Activated T-helper 17 cell treated with anti-CD3 and anti-CD28 coated beads, Interleukin-2, amount 50 U/mL, for 72 hours (primary cell): ENCODE data around the gene KLHL26. TPM values are rescaled to one million over a fixed set of nuclear protein-coding genes. Genes with fewer than 3 reads are reported as not detected.
A peak's percentile ranks its signal among the peaks of the same experiment; 100 is the strongest.

Source experiments
- ATAC-seq: fragments of 150-1000 bp; cut with Tn5 transposase; replicated peaks from 2 replicates; pipeline ENCODE4 v1.10.0; 2021; ENCODE audit warnings: mild to moderate bottlenecking, moderate library complexity
- H3K27ac Mint-ChIP-seq: one replicate; pipeline ENCODE4 v1.8.0; 2022; ENCODE audit warnings: mixed read lengths
- H3K27me3 Mint-ChIP-seq: one replicate; pipeline ENCODE4 v1.8.0; 2022; ENCODE audit warnings: mixed read lengths
- H3K36me3 Mint-ChIP-seq: one replicate; pipeline ENCODE4 v1.8.0; 2022; ENCODE audit warnings: low read depth, mild to moderate bottlenecking, mixed read lengths
- H3K4me1 Mint-ChIP-seq: one replicate; pipeline ENCODE4 v1.8.0; 2022; ENCODE audit warnings: mixed read lengths
- H3K4me3 Mint-ChIP-seq: one replicate; pipeline ENCODE4 v1.8.0; 2022; ENCODE audit warnings: mild to moderate bottlenecking, mixed read lengths
- H3K9me3 Mint-ChIP-seq: one replicate; pipeline ENCODE4 v1.8.0; 2022; ENCODE audit warnings: mixed read lengths
- total RNA-seq, 2 donors: library from RNA; stranded (reverse); gene quantifications; one replicate each; pipeline ENCODE4 v1.2.3, GENCODE V29; 2022

The KLHL26 gene
- total RNA-seq, 2 donors from 2014 or later: 10.6 to 11.4 TPM

DNA sequence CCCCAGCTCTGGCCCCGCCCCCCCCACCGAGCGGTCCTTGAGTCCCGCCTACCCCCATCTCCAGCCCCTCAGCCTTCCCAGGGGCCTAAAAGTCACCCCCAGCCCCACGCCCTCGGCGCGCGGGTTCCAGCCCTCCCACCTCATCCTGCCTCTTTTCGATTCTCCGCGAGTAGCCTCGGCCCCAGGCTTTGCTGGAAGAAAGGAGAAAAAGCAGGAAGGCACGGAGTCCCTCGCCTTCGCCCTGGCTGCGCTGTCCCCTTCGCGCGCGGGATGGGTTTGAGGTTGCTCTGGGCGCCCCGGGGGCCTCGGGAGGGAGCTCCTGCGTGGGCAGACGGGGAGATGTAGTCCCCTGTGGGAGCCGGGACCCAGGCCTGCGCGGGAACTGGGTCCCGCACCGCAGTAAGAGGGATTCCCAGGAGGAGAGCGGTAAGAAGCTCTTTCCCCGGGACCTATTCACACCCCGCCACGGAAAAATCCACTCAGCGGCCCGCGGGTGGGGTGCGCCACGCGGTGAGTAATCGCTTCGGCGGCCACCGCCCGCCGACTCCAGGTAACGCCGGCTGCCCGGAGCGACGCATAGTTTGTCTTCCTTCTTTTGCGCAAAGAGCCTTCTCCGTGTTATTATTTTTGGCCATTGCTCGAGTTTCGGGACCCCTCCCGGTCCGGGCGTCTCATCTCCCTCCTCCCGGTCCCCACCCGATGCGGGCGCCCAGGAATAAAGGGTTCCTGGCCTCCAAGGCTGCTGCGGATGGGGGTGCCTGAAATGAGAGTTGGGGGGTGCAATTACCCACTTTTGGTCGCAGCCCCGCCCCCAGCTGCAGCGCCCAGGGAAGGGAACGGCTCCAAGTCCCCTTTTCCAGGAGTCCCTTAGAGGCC is 29.4 kb upstream of the KLHL26 start:
- no peak overlapping the region for H3K27ac Mint-ChIP-seq
- peak overlapping the region; percentile 5 for H3K4me3 Mint-ChIP-seq
- H3K9me3 Mint-ChIP-seq: no peaks in the 10 kb centered on the region
- H3K27me3 Mint-ChIP-seq: peaks cover 47% of the 10 kb centered on the region
- H3K36me3 Mint-ChIP-seq: no peaks in the 10 kb centered on the region
- H3K4me1 Mint-ChIP-seq: peaks cover 15% of the 10 kb centered on the region
- ATAC-seq: no peak

DNA sequence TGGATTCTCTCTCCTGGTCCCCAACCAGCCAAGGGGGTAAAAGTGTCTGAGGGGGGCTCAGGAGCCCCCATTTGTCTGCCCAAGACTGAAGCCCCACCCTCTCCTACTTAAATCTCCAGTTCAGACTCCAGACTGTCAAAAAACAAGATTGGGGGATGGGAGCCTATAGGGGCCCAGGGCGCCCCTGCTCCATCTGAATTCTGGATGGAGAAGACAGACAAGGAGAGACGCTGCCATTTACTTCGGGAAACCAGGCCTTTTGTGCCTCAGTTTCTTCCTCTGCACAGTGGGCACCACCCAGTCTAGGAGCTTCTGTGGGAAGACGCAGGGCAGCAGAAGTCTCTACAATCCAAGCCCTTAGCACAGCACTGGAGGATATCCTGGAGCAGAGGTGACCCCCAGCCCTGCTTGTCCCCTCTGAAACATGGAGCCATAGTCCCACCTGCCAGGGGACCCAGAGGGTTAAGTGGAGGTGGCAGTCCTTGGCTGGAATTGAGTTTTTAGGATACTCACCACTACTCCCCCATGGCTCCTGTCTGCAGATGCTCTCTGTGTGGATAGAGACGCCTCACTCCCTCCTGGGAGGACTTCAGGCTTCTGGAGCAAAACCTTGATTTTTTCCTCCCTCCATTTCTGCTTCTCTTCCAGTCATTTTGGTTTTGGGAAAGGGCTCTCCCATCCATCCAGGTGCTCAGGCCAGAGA is 28.6 kb upstream of the KLHL26 start:
- no peak overlapping the region for H3K4me3 Mint-ChIP-seq
- H3K27ac Mint-ChIP-seq: no peak overlapping the region
- peaks cover 45% of the 10 kb centered on the region for H3K27me3 Mint-ChIP-seq
- H3K4me1 Mint-ChIP-seq: peaks cover 10% of the 10 kb centered on the region
- no peaks in the 10 kb centered on the region for H3K9me3 Mint-ChIP-seq
- H3K36me3 Mint-ChIP-seq: no peaks in the 10 kb centered on the region
- ATAC-seq: no peak

DNA sequence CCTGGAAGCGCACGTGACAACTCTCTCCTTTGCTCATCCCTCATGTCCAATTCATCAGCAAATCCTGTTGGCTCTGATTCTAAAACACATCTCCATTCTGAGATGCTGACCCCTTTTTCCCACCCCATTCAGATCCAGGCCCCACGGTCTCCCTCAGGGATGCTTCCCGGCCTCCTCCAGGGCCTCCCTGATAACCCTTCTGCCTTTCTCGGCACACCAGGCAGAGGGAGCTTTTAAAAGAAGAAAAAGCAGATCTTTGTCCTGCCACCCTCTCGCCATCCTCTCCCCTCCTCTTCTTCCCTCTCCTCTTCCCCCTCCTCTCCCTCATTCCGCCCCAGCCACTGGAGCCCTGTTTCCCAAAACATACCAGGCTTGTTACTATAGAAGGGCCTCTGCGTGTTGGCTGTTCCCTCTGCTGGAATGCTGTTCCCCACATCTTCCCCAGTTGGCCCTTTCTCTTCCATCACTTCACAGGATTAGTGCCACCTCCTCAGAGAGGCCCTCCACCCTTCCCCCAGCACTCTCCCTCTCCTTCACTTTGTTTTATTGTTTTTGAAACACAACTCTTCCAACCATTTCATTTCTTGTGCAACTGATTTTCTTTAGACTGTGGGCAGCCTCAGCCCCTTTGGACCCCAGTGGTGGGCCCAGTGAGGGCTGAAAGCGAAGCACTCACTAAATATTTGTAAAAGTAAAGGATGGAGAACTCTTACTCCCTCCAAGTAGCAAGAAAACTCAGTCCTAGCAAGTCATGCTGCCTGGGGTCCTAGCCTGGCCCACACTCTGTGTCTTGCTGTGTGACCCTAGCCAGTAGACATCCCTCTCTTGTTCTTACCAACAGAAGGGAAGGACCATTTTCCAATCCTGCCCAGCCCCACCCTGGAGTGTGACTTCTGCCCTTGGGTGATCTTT is 27.8 kb upstream of the KLHL26 start:
- Mint-ChIP-seq H3K36me3 (no peaks in the 10 kb centered on the region), H3K9me3 (no peaks in the 10 kb centered on the region), H3K4me1 (peaks cover 9% of the 10 kb centered on the region), H3K27ac (no peak overlapping the region), H3K27me3 (peaks cover 49% of the 10 kb centered on the region), H3K4me3 (no peak overlapping the region)
- ATAC-seq: no peak

- peaks cover 9% of the 10 kb centered on the region for H3K4me1 Mint-ChIP-seq
- H3K27me3 Mint-ChIP-seq: peaks cover 55% of the 10 kb centered on the region
- ATAC-seq: no peak
These were observed 27.1 kb upstream of the KLHL26 start for GRCh38 chr19:18609717-18610051.

DNA sequence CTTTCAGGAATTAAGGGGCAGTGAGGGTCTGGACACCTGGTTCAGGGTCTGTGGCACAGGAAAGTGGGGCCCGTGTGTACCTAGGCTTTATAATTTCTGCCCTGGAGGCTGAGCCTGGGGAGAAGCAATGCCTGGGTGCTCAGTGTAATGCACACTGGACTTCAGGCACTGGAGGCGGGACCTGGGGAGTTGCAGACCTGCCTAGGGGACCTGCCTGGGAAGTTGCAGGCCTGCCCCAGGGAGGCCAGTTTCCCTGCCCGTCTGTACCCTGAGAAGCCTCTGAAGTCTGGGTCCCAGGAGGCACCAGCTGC is 26.6 kb upstream of the KLHL26 start:
- ATAC-seq: no peak
- H3K27me3 Mint-ChIP-seq: peaks cover 53% of the 10 kb centered on the region
- H3K36me3 Mint-ChIP-seq: no peaks in the 10 kb centered on the region
- no peaks in the 10 kb centered on the region for H3K9me3 Mint-ChIP-seq
- H3K4me3 Mint-ChIP-seq: no peak overlapping the region
- H3K4me1 Mint-ChIP-seq: peaks cover 8% of the 10 kb centered on the region
- H3K27ac Mint-ChIP-seq: no peak overlapping the region

More at GRCh38 chr19:18609717-18610051, 27.1 kb upstream of the KLHL26 start:
- Mint-ChIP-seq H3K36me3 (no peaks in the 10 kb centered on the region), H3K9me3 (no peaks in the 10 kb centered on the region), H3K27ac (no peak overlapping the region), H3K4me3 (no peak overlapping the region)

DNA sequence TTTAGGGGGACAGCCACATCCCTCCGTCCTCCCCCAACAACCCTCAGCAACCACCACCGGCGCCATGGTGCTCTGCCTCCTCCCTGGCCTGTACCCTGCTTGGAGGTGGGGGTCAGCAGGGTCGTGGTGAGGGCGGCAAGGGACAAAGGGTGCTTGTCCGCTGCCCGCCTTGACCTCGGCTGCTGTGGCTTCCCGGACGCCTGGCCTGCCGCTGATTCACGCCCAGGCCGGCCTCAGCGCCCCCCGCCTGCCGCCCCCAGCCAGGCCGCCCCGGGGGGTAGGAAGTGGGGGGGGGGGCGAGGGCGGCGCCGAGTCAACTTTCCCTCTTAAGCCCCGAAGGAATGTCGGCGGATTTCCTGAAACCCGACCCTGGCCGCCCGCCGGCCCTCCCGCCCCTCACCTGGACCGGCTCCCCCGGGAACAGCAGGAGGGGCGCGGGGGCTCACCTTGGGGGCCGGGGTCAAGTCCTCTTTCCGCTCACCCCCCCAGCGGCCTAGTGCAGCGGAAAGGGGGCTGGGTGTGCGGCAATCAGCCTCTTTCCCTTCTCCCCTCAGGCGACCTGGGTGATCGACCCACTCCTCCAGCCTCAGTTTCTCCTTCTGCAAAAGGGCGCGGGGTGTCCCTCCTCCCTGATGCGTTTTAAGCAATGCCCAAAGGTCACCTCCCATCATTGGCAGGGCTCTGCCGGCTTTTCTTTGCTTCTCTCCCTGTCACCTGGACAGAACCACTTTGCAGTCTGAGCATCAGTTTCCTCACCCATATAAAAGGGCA is 26.1 kb upstream of the KLHL26 start:
- Mint-ChIP-seq H3K9me3 (no peaks in the 10 kb centered on the region), H3K27me3 (peaks cover 51% of the 10 kb centered on the region), H3K4me1 (peaks cover 5% of the 10 kb centered on the region), H3K27ac (no peak overlapping the region), H3K36me3 (no peaks in the 10 kb centered on the region), H3K4me3 (peak overlapping the region; percentile 31)
- ATAC-seq: no peak

DNA sequence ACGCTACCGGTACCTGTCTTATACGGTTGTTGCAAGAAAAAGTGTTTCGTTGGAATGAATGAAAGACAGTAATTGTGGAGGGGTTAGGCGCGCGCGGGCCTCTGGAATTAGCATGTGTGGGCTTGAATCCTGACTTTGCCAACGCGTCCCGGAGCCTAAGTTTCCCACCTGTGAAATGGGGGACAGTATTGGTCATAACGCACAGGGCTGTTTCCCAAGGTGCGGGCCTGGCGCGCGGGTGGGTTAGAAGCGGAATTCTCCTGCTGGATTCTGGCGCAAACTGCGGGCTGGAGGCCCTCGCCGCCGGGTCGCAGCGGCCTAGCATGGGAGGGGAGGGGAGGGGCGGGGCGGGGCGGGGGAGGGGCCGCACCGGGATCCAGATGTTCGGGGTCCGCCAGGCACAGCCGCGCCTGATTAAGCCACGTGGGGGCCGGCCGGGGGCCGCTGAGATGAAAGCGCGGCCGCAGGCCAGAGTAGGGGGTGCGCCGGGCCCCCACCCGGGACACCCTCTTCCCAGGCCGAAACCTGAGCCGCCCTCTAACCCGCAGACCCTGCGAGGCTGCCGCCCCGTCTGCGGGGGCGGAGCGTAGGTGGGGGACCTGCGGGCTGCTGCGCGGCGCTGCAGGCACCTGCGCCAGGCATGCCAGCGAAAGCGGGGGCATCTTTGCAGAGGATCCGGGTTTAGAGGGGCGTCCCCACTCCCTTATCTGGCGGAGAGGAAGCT is 25.3 kb upstream of the KLHL26 start:
- peak overlapping the region; percentile 61 for H3K4me3 Mint-ChIP-seq
- ATAC-seq: no peak
- peaks cover 51% of the 10 kb centered on the region for H3K27me3 Mint-ChIP-seq
- no peaks in the 10 kb centered on the region for H3K9me3 Mint-ChIP-seq
- H3K4me1 Mint-ChIP-seq: peaks cover 5% of the 10 kb centered on the region
- no peak overlapping the region for H3K27ac Mint-ChIP-seq
- H3K36me3 Mint-ChIP-seq: no peaks in the 10 kb centered on the region

GRCh38 chr19:18612051-18612771 is 24.6 kb upstream of the KLHL26 start:
- Mint-ChIP-seq H3K36me3 (no peaks in the 10 kb centered on the region), H3K27me3 (peaks cover 51% of the 10 kb centered on the region), H3K9me3 (no peaks in the 10 kb centered on the region), H3K27ac (no peak overlapping the region), H3K4me1 (peaks cover 5% of the 10 kb centered on the region), H3K4me3 (peak overlapping the region; percentile 61)
- ATAC-seq: peak; percentile 2

DNA sequence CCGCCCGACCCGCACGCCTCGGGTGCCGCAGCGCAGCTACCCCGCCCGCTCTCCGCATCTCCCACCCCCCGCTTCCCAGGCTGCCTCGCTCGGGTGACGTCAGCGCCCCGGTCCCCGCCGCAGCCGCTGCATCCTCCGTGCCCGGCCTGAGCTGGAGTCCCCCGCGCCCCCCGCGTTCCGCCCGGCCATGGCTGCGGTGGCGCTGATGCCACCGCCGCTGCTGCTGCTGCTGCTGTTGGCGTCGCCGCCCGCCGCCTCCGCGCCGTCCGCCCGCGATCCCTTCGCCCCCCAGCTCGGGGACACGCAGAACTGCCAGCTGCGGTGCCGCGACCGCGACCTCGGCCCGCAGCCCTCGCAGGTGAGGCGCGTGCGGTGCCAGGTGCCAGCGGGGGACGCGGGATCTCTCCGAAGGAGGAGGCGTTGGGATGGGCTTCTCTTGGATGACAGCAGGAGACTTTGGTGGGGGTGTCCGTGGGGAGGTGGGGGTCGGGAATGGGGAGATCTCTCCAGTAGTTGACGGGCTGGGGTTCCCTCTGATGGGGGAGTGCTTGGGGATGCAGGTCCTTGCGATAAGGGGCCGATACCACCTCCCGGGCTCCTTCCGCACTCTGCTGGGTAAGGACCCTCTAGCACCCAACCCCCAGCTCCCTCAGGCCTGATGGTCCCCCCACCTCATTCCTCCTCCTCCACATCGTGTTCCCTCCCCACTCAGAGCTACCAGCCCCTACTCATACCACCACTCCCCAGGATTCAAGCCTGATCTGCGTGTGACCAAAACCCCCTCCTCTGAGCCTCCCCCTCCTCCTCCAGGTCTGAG is 23.8 kb upstream of the KLHL26 start, which contains the start of gene TMEM59L:
Gene TMEM59L, plus strand, starts transcription at position 99 of the 817 bp plus-strand sequence. Its CDS starts 89 bp downstream, at position 188.
- no peak within 1 kb of the TSS for H3K27ac Mint-ChIP-seq
- H3K36me3 Mint-ChIP-seq: no peaks in the 10 kb centered on the region
- ATAC-seq: peak; percentile 60
- no peaks in the 10 kb centered on the region for H3K9me3 Mint-ChIP-seq
- peaks cover 5% of the 10 kb centered on the region for H3K4me1 Mint-ChIP-seq
- peak within 1 kb of the TSS; percentile 61 for H3K4me3 Mint-ChIP-seq
- H3K27me3 Mint-ChIP-seq: peaks cover 51% of the 10 kb centered on the region

GRCh38 chr19:18613589-18614234 is 23.1 kb upstream of the KLHL26 start:
- no peak overlapping the region for H3K27ac Mint-ChIP-seq
- H3K27me3 Mint-ChIP-seq: peaks cover 47% of the 10 kb centered on the region
- no peaks in the 10 kb centered on the region for H3K36me3 Mint-ChIP-seq
- peak overlapping the region; percentile 45 for H3K4me3 Mint-ChIP-seq
- H3K4me1 Mint-ChIP-seq: peaks cover 5% of the 10 kb centered on the region
- no peaks in the 10 kb centered on the region for H3K9me3 Mint-ChIP-seq
- no peak for ATAC-seq

- Mint-ChIP-seq H3K27ac (no peak overlapping the region), H3K4me1 (peaks cover 3% of the 10 kb centered on the region), H3K9me3 (no peaks in the 10 kb centered on the region), H3K4me3 (no peak overlapping the region), H3K36me3 (no peaks in the 10 kb centered on the region), H3K27me3 (peaks cover 36% of the 10 kb centered on the region)
- no peak for ATAC-seq
These were observed 20.8 kb upstream of the KLHL26 start for GRCh38 chr19:18616023-18616422.

DNA sequence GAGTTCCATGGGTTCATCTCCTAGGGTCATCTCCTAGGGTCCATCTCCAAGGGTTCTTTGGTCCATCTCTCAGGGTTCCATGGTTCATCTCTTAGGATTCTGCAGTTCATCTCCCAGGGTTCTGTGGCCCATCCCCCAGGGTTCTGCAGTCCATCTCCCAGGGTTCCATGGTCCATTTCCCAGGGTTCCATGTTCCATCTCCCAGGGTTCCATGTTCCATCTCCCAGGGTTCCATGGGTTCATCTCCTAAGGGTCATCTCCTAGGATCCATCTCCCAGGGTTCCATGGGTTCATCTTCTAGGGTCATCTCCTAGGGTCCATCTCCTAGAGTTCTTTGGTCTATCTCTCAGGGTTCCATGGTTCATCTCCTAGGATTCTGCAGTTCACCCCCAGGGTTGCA is 19.3 kb upstream of the KLHL26 start:
- H3K4me3 Mint-ChIP-seq: no peak overlapping the region
- H3K36me3 Mint-ChIP-seq: no peaks in the 10 kb centered on the region
- no peaks in the 10 kb centered on the region for H3K4me1 Mint-ChIP-seq
- no peaks in the 10 kb centered on the region for H3K9me3 Mint-ChIP-seq
- ATAC-seq: no peak
- H3K27me3 Mint-ChIP-seq: peaks cover 27% of the 10 kb centered on the region
- H3K27ac Mint-ChIP-seq: no peak overlapping the region
